Ishikawa (cell line): ENCODE results near the gene SLC35D2.

Experiments used
- EP300 ChIP-seq: IDR thresholded peaks from 2 replicates; pipeline ENCODE4 v1.6.1; 2012; ENCODE audit warnings: borderline replicate concordance
- FOXM1 ChIP-seq: IDR thresholded peaks from 2 replicates; pipeline ENCODE4 v1.6.1; 2012; ENCODE audit warnings: low read depth, borderline replicate concordance
- MAX ChIP-seq: IDR thresholded peaks from 2 replicates; pipeline ENCODE4 v1.6.1; 2012
- NFIC ChIP-seq: IDR thresholded peaks from 2 replicates; pipeline ENCODE4 v1.6.1; 2012
- TAF1 ChIP-seq: IDR thresholded peaks from 2 replicates; pipeline ENCODE4 v1.6.1; 2012; ENCODE audit warnings: low read depth, mild to moderate bottlenecking
- ZBTB7A ChIP-seq: IDR thresholded peaks from 2 replicates; pipeline ENCODE4 v1.6.1; 2012; ENCODE audit warnings: low read depth
- TF ChIP-seq, protein P1 (sequence below): IDR thresholded peaks from 2 replicates; pipeline ENCODE4 v1.6.1; 2012; ENCODE audit warnings: low read depth, mild to moderate bottlenecking

DNA sequence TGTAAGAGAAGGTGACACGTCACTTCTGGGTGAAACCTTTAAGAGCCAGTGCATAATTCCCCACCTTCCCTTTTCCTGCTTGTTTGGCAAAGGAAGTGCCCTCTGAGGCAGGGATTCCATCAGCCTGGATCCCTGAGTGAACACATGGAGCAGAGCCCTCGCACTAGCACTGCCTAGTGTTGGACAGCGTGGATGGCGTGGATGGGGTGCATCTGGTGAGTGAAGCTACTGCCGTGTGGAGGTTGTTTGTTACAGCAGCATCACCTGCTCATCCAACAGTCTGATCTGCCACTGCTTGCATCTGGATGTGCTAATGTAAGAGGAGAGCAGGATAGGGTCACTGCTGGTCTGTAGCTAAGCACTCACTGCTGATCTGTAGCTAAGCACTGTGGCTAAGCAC, 35.2 kb downstream of the SLC35D2 start:
- TF ChIP-seq ZBTB7A (no peak), FOXM1 (no peak), NFIC (no peak), MAX (no peak), TAF1 (no peak), EP300 (no peak)
- TF ChIP-seq, protein P1, sequence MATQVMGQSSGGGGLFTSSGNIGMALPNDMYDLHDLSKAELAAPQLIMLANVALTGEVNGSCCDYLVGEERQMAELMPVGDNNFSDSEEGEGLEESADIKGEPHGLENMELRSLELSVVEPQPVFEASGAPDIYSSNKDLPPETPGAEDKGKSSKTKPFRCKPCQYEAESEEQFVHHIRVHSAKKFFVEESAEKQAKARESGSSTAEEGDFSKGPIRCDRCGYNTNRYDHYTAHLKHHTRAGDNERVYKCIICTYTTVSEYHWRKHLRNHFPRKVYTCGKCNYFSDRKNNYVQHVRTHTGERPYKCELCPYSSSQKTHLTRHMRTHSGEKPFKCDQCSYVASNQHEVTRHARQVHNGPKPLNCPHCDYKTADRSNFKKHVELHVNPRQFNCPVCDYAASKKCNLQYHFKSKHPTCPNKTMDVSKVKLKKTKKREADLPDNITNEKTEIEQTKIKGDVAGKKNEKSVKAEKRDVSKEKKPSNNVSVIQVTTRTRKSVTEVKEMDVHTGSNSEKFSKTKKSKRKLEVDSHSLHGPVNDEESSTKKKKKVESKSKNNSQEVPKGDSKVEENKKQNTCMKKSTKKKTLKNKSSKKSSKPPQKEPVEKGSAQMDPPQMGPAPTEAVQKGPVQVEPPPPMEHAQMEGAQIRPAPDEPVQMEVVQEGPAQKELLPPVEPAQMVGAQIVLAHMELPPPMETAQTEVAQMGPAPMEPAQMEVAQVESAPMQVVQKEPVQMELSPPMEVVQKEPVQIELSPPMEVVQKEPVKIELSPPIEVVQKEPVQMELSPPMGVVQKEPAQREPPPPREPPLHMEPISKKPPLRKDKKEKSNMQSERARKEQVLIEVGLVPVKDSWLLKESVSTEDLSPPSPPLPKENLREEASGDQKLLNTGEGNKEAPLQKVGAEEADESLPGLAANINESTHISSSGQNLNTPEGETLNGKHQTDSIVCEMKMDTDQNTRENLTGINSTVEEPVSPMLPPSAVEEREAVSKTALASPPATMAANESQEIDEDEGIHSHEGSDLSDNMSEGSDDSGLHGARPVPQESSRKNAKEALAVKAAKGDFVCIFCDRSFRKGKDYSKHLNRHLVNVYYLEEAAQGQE = no peak
